ENCODE data around the gene ZCRB1. TPM values are rescaled to one million over a fixed set of nuclear protein-coding genes. Genes with fewer than 3 reads are reported as not detected.

The ZCRB1 gene
- total RNA-seq, 1 donor from 2014 or later, result 65.7 TPM

DNA sequence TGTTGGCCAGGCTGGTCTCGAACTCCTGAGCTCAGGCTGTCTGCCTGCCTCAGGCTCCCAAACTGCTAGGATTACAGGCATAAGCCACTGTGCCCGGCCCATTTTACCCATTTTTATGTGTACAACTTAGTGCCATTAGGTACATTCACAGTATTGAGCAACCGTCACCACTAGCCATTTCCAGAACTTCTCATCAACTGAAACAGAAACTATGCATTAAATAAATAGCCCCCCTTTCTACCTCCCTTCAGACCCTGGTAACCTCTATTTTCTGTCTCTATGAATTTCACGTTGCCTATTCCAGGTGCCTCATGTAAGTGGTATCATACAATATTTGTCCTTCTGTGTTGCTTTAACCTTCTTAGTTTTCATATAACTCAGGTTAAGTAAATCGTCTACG, 15.9 kb downstream of the ZCRB1 start:
- peaks cover 16% of the 10 kb centered on the region for H3K36me3 Mint-ChIP-seq (ENCODE audit: unreplicated experiment)
- DNase-seq (ENCODE audit: extremely low spot score, unreplicated experiment), result no peak
- no peaks in the 10 kb centered on the region for H3K27me3 Mint-ChIP-seq (ENCODE audit: unreplicated experiment)
- TF ChIP-seq, protein P1, sequence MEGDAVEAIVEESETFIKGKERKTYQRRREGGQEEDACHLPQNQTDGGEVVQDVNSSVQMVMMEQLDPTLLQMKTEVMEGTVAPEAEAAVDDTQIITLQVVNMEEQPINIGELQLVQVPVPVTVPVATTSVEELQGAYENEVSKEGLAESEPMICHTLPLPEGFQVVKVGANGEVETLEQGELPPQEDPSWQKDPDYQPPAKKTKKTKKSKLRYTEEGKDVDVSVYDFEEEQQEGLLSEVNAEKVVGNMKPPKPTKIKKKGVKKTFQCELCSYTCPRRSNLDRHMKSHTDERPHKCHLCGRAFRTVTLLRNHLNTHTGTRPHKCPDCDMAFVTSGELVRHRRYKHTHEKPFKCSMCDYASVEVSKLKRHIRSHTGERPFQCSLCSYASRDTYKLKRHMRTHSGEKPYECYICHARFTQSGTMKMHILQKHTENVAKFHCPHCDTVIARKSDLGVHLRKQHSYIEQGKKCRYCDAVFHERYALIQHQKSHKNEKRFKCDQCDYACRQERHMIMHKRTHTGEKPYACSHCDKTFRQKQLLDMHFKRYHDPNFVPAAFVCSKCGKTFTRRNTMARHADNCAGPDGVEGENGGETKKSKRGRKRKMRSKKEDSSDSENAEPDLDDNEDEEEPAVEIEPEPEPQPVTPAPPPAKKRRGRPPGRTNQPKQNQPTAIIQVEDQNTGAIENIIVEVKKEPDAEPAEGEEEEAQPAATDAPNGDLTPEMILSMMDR (IDR thresholded peaks at IDR 0.05), result no peak
- no peak overlapping the region for H3K27ac Mint-ChIP-seq (ENCODE audit: unreplicated experiment)
- H3K9me3 Mint-ChIP-seq (ENCODE audit: unreplicated experiment), result no peaks in the 10 kb centered on the region
- no peak overlapping the region for H3K4me3 Mint-ChIP-seq (ENCODE audit: unreplicated experiment)
- H3K4me1 Mint-ChIP-seq (ENCODE audit: unreplicated experiment), result no peaks in the 10 kb centered on the region

DNA sequence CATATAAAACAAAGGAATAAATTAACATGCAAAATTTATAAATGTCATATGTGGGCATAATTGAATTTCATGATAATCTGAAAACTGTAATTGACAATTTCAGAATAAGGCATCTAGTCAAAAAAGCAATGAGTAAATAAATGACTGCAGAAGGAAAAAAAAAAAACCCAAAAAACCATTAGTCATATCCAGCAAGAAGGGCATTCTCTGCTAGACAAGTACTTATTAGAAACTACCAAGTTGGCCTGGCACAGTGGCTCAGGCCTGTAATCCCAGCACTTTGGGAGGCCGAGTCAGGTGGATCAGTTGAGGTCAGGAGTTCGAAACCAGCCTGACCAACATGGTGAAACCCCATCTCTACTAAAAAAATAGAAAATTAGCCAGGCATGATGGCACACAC, 17.5 kb downstream of the ZCRB1 start:
- no peak for DNase-seq (ENCODE audit: extremely low spot score, unreplicated experiment)
- H3K4me3 Mint-ChIP-seq (ENCODE audit: unreplicated experiment), result no peak overlapping the region
- H3K27ac Mint-ChIP-seq (ENCODE audit: unreplicated experiment), result no peak overlapping the region
- no peaks in the 10 kb centered on the region for H3K4me1 Mint-ChIP-seq (ENCODE audit: unreplicated experiment)
- TF ChIP-seq, protein P1 (IDR thresholded peaks at IDR 0.05), result no peak
- no peaks in the 10 kb centered on the region for H3K9me3 Mint-ChIP-seq (ENCODE audit: unreplicated experiment)
- no peaks in the 10 kb centered on the region for H3K27me3 Mint-ChIP-seq (ENCODE audit: unreplicated experiment)
- peaks cover 10% of the 10 kb centered on the region for H3K36me3 Mint-ChIP-seq (ENCODE audit: unreplicated experiment)

DNA sequence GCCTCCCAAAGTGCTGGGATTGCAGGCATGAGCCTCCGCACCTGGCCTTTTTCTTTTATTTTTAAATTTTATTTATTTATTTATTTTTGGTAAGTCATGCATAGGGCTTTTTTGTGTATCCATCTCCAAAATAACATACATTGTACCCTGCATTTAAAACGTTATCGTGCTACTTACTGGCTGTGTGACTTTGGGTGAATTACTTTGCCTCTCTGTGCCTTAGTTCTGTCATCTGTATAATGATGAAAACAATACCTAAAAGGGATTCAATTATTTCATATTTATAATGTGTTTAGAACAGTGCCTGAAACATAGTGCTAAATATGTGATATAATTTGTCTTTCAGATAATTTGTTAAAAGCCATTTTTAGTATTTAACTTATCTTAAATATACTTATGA, 19.6 kb downstream of the ZCRB1 start:
- TF ChIP-seq, protein P1 (IDR thresholded peaks at IDR 0.05), result no peak
- no peak for DNase-seq (ENCODE audit: extremely low spot score, unreplicated experiment)
- no peaks in the 10 kb centered on the region for H3K27me3 Mint-ChIP-seq (ENCODE audit: unreplicated experiment)
- H3K4me1 Mint-ChIP-seq (ENCODE audit: unreplicated experiment), result no peaks in the 10 kb centered on the region
- H3K27ac Mint-ChIP-seq (ENCODE audit: unreplicated experiment), result no peak overlapping the region
- H3K4me3 Mint-ChIP-seq (ENCODE audit: unreplicated experiment), result no peak overlapping the region
- H3K9me3 Mint-ChIP-seq (ENCODE audit: unreplicated experiment), result no peaks in the 10 kb centered on the region
- no peaks in the 10 kb centered on the region for H3K36me3 Mint-ChIP-seq (ENCODE audit: unreplicated experiment)

DNA sequence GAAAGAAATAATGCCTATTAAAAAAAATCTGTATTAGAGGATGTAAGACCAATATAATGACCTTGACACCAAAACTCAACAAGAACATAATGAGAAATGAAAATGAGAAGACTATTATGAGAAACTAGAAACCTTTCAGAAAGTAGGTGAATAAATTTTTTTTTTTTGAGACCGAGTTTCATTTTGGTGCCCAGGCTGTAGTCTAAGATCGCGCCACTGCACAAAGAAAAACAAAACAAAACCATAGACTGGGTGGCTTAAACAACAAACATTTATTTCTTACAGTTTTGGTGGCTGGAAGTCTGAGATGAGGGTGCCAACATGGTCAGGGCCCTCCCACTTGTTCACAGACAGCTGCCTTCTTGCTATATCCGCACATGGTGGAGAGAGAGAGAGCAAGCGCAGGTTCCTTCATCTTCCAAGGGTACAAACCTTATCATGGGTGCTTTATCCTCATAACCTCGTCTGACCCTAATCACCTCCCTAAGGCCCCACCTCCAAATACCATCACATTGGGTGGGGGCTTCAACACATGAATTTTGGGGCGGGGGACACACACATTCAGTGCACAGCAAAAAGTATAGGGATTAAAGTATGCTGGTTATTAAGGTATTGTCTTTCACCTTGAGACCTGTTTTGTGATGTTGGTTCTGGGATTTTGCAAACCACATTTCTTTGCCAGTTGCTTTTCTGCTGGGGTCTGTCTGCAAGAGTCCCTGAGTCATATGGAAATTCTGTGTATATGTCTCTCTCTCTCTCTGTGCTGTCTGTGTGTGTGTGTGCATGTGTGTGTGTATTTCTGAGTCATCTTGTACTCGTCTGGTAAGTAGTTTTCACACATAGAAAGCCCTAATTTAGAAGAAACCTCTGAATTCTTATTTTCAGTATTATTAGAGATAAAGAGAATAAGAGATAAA, 26.2 kb downstream of the ZCRB1 start:
- DNase-seq (ENCODE audit: extremely low spot score, unreplicated experiment), result no peak

DNA sequence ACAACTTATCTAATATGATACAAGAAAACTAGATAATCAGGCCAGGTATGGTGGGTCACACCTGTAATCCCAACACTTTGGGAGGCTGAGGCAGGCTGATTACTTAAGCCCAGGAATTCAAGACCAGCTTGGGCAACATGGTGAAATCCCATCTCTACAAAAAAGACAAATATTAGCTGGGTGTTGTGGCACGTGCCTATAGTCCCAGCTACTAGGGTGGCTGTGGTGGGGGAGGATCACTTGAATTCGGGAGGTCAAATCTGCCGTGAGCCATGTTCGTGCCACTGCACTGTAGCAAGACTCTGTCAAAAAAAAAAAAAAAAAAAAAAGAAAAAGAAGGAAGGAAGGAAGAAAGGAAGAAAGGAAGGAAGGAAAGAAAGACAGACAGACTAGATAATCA, 27.0 kb downstream of the ZCRB1 start:
- TF ChIP-seq, protein P1 (IDR thresholded peaks at IDR 0.05), result no peak
- H3K9me3 Mint-ChIP-seq (ENCODE audit: unreplicated experiment), result no peaks in the 10 kb centered on the region
- peaks cover 3% of the 10 kb centered on the region for H3K27me3 Mint-ChIP-seq (ENCODE audit: unreplicated experiment)
- no peak overlapping the region for H3K27ac Mint-ChIP-seq (ENCODE audit: unreplicated experiment)
- no peak for DNase-seq (ENCODE audit: extremely low spot score, unreplicated experiment)
- no peaks in the 10 kb centered on the region for H3K4me1 Mint-ChIP-seq (ENCODE audit: unreplicated experiment)
- H3K4me3 Mint-ChIP-seq (ENCODE audit: unreplicated experiment), result no peak overlapping the region
- no peaks in the 10 kb centered on the region for H3K36me3 Mint-ChIP-seq (ENCODE audit: unreplicated experiment)

More for the DNA sequence above, 26.2 kb downstream of the ZCRB1 start:
- no peaks in the 10 kb centered on the region for H3K9me3 Mint-ChIP-seq (ENCODE audit: unreplicated experiment)
- peaks cover 3% of the 10 kb centered on the region for H3K27me3 Mint-ChIP-seq (ENCODE audit: unreplicated experiment)
- no peaks in the 10 kb centered on the region for H3K4me1 Mint-ChIP-seq (ENCODE audit: unreplicated experiment)
- no peak overlapping the region for H3K27ac Mint-ChIP-seq (ENCODE audit: unreplicated experiment)
- no peak overlapping the region for H3K4me3 Mint-ChIP-seq (ENCODE audit: unreplicated experiment)
- H3K36me3 Mint-ChIP-seq (ENCODE audit: unreplicated experiment), result no peaks in the 10 kb centered on the region
- TF ChIP-seq, protein P1 (IDR thresholded peaks at IDR 0.05), result no peak

Measured in osteocyte (in vitro differentiated cells).